Endothelial cell of umbilical vein (primary cell): ENCODE results near the gene CAND2.

ENCODE experiments used
- EZH2 ChIP-seq: IDR thresholded peaks from 2 replicates; pipeline ENCODE4 v1.6.1; 2012; ENCODE audit warnings: borderline replicate concordance, low read depth, mild to moderate bottlenecking, moderate library complexity, low read length, inconsistent platforms; ENCODE audit not compliant: severe bottlenecking
- POLR2AphosphoS5 ChIP-seq: IDR thresholded peaks from 2 replicates; pipeline ENCODE4 v1.6.1; 2012; ENCODE audit warnings: low read depth, mild to moderate bottlenecking, control low read depth, low read length, moderate library complexity; ENCODE audit not compliant: insufficient read depth
- TF ChIP-seq, protein P1 (sequence below), 2 donors: IDR thresholded peaks; 1 replicate in 1 of 2; 2 replicates in 1 of 2; pipeline ENCODE4 v1.5.1; 2011; ENCODE audit warnings: low read length in 2 of 2, mild to moderate bottlenecking in 2 of 2, moderate library complexity in 2 of 2, control low read depth in 1 of 2, inconsistent platforms in 1 of 2, low read depth in 1 of 2; ENCODE audit not compliant: insufficient read depth in 1 of 2; ENCODE audit errors: extremely low read depth in 1 of 2

DNA sequence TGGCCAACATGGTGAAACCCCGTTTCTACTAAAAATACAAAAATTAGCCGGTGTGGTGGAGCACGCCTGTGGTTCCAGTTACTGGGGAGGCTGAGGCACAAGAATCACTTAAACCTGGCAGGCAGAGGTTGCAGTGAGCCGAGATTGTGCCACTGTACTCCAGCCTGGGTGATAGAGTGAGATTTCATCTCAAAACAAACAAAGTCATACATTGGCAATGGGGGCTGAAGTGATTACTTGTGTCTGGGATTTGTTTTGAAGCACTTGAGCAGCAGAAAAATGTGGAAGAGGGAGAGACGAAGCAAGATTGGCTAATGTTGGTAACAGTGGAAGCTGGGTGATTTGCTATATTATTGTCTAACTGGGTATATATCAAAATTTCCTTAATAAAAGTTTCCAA, 24.0 kb upstream of the CAND2 start:
- TF ChIP-seq, protein P1, sequence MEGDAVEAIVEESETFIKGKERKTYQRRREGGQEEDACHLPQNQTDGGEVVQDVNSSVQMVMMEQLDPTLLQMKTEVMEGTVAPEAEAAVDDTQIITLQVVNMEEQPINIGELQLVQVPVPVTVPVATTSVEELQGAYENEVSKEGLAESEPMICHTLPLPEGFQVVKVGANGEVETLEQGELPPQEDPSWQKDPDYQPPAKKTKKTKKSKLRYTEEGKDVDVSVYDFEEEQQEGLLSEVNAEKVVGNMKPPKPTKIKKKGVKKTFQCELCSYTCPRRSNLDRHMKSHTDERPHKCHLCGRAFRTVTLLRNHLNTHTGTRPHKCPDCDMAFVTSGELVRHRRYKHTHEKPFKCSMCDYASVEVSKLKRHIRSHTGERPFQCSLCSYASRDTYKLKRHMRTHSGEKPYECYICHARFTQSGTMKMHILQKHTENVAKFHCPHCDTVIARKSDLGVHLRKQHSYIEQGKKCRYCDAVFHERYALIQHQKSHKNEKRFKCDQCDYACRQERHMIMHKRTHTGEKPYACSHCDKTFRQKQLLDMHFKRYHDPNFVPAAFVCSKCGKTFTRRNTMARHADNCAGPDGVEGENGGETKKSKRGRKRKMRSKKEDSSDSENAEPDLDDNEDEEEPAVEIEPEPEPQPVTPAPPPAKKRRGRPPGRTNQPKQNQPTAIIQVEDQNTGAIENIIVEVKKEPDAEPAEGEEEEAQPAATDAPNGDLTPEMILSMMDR (IDR thresholded peaks at IDR 0.05; ENCODE audit: extremely low read depth in 1 of 2, insufficient read depth in 1 of 2, low read depth in 1 of 2, low read length in 2 of 2): no peak
- TF ChIP-seq EZH2 (no peak), POLR2AphosphoS5 (no peak)
